ENCODE data around the gene MICAL2.

The MICAL2 gene

DNA sequence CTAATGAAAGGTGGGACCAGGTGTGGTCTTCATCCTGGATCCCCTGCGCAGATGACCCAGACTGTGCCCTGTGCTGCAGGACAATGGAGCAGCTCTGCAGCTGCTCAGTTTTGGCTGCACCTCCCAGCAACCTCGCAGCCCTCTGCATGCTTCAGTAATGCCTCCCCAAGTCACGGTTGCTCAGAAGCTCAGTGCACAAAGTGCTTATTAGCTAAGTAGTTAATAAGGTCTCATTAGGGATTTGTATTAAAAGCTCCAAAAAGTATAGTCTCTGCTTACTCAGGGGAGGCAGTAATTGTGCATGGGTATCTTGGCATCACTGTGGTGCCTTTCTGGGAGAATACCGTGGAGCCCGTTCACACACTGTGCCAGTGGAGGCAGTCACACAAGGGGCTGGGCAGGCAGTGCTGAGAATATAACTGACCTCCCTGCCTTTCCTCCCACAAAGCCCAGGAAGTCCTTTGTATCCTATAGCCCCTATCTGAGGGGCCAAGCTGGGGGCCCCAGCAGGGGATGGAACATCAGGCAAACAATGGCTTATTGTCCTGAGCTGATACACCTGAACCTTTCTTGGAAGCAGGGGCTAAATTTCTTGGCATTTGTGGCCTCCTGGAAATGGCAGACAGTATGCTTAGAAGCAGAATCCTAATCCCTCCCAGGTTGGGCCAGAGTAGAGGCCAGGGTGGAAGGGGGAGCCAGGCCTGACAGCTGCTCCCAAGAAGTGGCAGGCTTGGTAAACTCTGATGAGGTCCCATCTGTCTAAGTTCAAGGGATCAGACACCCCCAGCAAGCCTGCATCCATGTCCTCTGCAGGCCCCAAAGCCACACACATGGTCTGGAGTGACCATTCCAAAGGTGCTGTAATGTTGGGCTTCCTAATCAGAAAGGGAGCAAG, 141.5 kb downstream of the MICAL2 start:
- DNase-seq (ENCODE audit: low read depth): no peak
- no peak overlapping the region for H3K4me3 ChIP-seq (ENCODE audit: low read depth, low read length)
- TF ChIP-seq, protein P1, sequence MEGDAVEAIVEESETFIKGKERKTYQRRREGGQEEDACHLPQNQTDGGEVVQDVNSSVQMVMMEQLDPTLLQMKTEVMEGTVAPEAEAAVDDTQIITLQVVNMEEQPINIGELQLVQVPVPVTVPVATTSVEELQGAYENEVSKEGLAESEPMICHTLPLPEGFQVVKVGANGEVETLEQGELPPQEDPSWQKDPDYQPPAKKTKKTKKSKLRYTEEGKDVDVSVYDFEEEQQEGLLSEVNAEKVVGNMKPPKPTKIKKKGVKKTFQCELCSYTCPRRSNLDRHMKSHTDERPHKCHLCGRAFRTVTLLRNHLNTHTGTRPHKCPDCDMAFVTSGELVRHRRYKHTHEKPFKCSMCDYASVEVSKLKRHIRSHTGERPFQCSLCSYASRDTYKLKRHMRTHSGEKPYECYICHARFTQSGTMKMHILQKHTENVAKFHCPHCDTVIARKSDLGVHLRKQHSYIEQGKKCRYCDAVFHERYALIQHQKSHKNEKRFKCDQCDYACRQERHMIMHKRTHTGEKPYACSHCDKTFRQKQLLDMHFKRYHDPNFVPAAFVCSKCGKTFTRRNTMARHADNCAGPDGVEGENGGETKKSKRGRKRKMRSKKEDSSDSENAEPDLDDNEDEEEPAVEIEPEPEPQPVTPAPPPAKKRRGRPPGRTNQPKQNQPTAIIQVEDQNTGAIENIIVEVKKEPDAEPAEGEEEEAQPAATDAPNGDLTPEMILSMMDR (conservative IDR thresholded peaks at IDR 0.05; ENCODE audit: low read depth, low read length): no peak

DNA sequence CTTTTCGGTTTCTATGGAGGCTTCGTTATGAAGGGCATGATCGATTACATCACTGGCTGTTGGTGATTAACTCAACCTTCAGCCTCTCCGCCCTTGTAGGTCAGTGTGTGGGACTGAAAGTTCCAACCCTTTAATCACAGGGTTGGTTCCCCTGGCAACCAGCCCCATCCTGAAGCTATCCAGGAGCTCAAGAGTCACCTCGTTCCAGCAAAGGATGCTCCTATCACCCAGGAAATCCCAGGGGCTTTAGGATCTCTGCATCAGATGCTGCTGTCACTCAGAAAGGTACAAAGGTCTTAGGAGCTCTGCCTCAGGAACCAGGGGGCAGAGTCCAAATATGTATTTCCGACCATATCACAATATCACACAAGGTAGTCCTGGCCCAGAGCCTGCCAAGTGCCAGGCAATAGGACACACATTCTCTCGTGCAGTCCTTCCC, 143.5 kb downstream of the MICAL2 start:
- no peak for DNase-seq (ENCODE audit: low read depth)
- no peak overlapping the region for H3K4me3 ChIP-seq (ENCODE audit: low read depth, low read length)
- TF ChIP-seq, protein P1 (conservative IDR thresholded peaks at IDR 0.05; ENCODE audit: low read depth, low read length): no peak

DNA sequence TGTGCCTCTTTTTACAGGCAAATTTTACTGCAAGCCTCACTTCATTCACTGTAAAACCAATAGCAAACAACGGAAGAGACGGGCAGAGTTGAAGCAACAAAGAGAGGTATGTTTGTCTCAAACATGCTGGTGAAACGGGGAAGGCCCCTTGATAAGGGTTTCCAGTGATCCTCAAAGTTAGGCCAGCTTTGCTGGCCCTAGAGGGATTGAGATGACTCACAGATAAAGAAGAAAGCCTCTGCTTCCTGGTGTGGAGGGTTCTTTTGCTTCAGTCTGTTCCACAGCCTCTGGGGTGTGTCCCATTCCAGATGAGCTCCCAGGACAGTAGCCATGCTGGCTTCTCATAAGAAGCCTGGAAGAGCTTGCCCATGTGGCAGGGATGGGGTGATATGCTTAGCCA, 148.1 kb downstream of the MICAL2 start:
- TF ChIP-seq, protein P1 (conservative IDR thresholded peaks at IDR 0.05; ENCODE audit: low read depth, low read length): no peak
- peak; percentile 55 for DNase-seq (ENCODE audit: low read depth)
- no peak overlapping the region for H3K4me3 ChIP-seq (ENCODE audit: low read depth, low read length)

DNA sequence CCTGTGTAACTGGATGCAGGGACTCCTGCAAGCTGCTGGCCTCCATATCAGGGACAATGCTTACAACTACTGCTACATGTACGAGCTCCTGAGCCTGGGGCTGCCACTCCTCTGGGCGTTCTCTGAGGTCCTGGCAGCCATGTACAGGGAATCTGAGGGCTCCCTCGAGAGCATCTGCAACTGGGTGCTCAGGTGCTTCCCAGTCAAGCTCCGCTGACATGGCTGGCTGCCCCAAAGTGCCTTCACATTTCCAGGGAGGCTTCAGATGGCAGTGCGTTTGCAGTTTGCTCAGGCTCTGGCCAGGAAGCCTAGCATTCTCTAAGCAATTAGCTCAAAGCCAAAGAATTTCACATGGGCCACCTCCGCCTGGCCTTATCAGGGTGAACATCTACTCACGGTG, 149.6 kb downstream of the MICAL2 start:
- no peak overlapping the region for H3K4me3 ChIP-seq (ENCODE audit: low read depth, low read length)
- TF ChIP-seq, protein P1 (conservative IDR thresholded peaks at IDR 0.05; ENCODE audit: low read depth, low read length): no peak
- DNase-seq (ENCODE audit: low read depth): no peak

DNA sequence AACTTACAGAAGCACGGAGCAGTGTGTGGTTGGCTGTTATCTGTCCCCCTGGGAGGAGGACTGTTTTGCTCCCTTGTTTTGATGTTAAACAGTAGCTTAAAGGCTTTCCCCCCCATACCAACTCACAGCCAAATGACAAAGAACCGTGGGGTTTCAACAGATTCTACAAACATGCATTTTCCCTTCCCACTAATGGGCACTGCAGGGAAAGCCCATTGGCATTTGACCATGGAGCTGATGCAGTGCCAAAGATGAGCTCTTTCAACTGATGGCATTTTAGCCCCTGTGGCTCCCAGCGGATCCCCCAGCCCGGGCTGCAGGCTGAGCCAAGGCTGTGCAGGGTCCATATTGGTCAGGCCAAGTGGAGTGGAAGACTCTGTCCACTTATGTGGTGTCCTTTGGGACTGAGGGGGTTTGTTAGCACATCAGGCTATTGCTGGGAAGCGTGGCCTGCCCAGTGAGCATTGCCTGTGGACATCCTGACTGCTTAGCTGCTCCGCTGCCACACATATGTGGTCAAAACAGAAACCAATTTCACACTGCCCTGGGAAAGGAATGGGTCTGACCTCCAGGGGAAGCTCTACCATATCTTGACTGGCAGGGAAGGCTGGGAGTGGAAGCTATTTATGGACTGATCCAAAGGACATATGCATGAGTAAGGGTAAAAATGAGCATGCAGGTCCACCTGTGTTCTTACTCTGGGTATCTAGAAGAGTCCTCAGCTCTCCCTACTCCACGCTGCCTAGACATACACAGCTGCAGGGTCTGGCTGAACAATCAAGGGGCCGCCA, 150.5 kb downstream of the MICAL2 start:
- TF ChIP-seq, protein P1 (conservative IDR thresholded peaks at IDR 0.05; ENCODE audit: low read depth, low read length): no peak
- DNase-seq (ENCODE audit: low read depth): no peak
- H3K4me3 ChIP-seq (ENCODE audit: low read depth, low read length): no peak overlapping the region

DNA sequence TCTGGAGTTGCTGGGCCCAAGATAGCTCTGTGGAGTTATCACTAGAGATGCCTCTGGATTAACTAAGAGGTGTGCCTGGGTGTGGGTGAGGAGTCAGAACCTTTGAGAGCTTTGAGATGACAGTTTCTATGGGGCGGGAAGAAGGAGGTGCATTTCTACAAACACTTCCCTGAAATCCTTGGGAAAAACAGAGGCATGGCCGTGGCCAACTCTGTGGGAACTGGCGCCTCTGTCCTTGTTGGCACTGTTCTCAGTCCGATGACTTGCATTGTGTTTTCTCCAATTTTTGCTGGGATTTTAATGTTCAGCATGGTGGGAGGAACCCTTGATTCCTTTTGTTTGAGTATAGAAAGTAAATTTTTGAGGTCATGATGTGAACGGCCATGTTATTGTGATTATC, 151.2 kb downstream of the MICAL2 start:
- H3K4me3 ChIP-seq (ENCODE audit: low read depth, low read length): no peak overlapping the region
- TF ChIP-seq, protein P1 (conservative IDR thresholded peaks at IDR 0.05; ENCODE audit: low read depth, low read length): no peak
- DNase-seq (ENCODE audit: low read depth): no peak

All from choroid plexus epithelial cell (primary cell).